Stimulated activated CD8-positive, alpha-beta memory T cell treated with anti-CD3 and anti-CD28 coated beads, Interleukin-12 subunit alpha, Interleukin-12 subunit beta, amount 100 ng/mL, for 24 hours (primary cell): ENCODE data around the gene C2orf92.

Experiments
- DNase-seq: peaks from one replicate; pipeline ENCODE4 v3.0.0-alpha.2; 2020; ENCODE audit errors: extremely low read depth

Gene C2orf92

DNA sequence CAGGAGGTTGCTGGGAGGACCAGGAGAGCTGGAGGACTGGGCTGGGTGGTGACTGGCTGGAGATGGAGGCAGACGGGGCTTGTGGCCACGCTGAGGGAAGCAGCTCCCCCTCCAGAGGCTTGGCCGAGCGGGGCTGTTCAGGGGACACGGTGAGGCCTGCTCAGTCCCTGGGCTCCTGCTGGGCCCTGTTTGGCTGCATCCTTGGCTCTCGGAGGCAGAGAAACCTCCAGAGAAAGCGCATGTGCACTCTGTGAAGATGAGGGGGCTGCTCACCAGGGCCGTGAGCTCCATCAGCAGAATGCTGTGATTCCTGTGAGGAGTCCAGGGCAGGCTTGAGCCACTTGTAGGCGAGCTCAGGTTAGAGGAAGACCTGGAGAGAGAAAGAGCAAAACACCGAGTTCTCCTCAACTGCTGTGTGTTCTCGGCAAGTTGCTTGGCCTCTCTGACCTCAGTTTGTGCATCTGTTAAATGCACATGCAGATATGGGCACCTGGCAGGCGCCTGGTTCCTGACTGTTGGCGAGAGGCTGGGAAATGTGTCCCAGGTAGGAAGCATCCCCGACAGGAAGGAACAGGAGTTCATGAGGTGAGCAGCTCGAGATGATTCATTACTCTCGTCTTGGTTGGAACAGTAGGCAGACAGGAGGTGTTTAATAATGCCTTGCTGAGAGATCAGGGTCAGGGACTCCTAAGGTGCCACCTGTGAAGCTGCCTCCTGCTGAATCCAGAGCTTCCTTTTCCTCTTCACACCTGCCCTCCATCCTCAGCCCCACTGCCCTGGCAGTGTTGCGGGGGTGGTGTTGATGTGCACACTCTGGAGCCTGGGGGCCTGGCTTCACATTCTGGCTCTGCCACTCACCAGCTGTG is 44.8 kb downstream of the C2orf92 start:
- DNase-seq = no peak

GRCh38 chr2:97714950-97715652 is 45.6 kb downstream of the C2orf92 start:
- DNase-seq = no peak

- no peak for DNase-seq
Measured at GRCh38 chr2:97715951-97716694, 46.6 kb downstream of the C2orf92 start.

DNA sequence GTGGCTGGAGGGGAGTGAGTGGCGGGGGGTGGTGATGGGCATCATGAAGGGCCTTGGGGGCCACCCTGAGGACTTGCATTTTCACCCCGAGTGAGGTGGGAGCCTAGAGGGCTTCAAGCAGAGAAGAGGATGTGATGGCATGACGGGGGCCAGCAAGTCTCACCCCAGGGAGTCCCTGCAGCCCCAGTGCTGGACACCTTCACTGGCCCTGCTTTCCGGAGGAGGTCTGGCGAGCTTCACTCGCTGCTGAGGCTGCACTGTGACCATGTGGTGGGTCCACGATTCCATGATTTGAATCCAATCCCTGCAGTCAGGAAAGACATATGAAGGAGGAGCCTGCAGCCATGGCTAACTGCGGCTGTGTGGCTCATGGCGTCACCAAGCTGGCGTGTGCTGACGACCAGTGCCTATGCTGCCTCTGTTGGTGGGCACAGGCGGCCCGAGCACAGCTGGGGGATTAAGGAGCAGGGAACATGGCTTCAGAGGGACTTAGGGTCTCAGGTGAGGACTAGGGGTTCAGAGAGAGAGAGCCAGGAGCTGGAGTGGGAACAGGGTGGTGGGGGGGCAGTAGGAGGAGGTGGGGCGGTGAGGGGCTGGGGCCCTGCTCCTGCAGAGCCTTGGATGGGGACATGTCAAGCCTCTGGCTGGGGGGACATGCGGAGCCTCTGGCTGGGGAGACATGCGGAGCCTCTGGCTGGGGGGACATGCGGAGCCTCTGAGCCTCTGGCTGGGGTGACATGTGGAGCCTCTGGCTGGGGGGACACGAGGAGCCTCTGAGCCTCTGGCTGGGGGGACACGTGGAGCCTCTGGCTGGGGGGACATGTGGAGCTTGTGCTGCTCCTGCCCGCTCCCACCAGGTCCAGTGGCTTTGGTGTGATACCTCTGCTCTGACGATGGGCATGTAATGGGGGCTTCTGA is 47.4 kb downstream of the C2orf92 start:
- DNase-seq = no peak

DNA sequence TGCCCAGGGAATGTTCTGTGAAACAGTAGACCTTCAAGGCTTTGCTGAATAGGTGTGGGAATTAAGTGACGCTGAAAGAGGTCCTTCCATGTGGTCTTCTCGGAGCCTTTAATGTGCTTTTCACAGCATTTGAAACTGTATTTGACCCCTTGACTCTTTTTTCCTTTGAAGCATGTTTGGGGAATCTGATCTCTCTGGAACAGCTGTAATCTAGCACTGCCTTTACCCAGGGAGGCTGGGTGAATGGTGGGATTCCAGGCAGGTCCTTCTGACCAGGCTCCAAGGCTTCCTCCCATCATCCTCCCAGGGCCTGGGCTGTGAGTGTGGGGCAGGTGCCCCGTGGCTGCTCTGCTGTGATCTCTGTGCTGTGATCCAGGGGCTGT is 48.1 kb downstream of the C2orf92 start:
- DNase-seq = no peak

GRCh38 chr2:97718051-97718882 is 48.8 kb downstream of the C2orf92 start:
- no peak for DNase-seq

GRCh38 chr2:97718942-97719341 is 49.4 kb downstream of the C2orf92 start:
- DNase-seq = no peak

- no peak for DNase-seq
Measured at GRCh38 chr2:97719362-97720155, 50.0 kb downstream of the C2orf92 start.

- DNase-seq = no peak
Measured at GRCh38 chr2:97720746-97721145, 51.2 kb downstream of the C2orf92 start.

GRCh38 chr2:97722227-97722626 is 52.7 kb downstream of the C2orf92 start:
- DNase-seq = no peak

GRCh38 chr2:97723156-97724072 is 53.9 kb downstream of the C2orf92 start:
- no peak for DNase-seq

DNA sequence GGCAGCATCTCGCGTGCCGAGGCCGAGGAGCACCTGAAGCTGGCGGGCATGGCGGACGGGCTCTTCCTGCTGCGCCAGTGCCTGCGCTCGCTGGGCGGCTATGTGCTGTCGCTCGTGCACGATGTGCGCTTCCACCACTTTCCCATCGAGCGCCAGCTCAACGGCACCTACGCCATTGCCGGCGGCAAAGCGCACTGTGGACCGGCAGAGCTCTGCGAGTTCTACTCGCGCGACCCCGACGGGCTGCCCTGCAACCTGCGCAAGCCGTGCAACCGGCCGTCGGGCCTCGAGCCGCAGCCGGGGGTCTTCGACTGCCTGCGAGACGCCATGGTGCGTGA is 54.5 kb downstream of the C2orf92 start:
- no peak for DNase-seq

DNA sequence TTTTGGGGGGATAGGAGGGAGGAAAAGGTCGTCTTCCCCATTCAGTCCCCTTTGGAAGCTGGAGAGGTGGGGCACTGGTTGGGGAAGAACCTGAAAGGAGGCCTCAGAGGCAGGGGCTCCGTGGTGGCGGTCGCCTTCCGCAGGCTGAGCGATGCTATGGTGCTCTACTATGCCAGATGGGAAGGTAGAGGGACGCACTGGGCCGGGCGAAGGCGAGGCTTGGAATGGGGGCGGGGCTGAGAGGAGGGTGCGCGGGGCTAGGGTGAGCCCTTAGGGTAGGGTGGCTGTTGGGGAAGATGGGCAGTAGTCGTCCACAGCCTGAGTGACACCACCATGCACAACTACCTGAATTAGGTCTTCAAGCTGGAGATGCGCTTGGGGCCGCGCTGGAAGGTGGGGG is 55.0 kb downstream of the C2orf92 start:
- DNase-seq = no peak

GRCh38 chr2:97724946-97725688 is 55.6 kb downstream of the C2orf92 start:
- DNase-seq = no peak

- DNase-seq = no peak
Measured at GRCh38 chr2:97726261-97727064, 57.0 kb downstream of the C2orf92 start.

DNA sequence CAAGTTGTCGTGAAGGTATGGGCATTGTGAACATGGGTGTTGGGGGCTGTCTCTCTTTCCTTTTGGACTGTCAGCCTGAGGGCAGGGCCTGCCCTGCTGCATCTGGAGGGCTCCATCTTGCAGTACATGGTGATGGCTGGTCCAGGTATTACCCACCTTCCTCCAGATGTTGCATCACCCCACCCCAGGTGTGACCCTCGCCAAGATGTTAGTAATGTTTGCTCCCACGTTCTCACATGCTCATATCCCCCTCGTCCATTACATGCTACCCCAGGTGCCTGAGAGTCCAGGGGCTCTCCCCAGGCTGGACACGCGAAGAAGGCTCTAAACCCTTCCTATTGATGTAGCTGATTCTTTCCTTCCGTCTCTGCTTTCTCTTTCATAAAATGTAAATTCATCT is 57.8 kb downstream of the C2orf92 start:
- DNase-seq = no peak

- DNase-seq = no peak
Measured at GRCh38 chr2:97728091-97728731, 58.7 kb downstream of the C2orf92 start.
